Urinary bladder (tissue), 4 donors: ENCODE measurements around the gene PPP3CA. TPM values are rescaled to one million over a fixed set of nuclear protein-coding genes. Genes with fewer than 3 reads are reported as not detected.

Source experiments
- DNase-seq: peaks from one replicate; pipeline ENCODE4 v3.0.0-alpha.2; 2015; ENCODE audit errors: extremely low spot score
- H3K27ac ChIP-seq: one replicate; pipeline ENCODE4 v1.5.1; 2013; ENCODE audit warnings: low read depth, mild to moderate bottlenecking, moderate library complexity
- H3K36me3 ChIP-seq: one replicate; pipeline ENCODE4 v1.6.1; 2013; ENCODE audit warnings: mild to moderate bottlenecking, moderate library complexity; ENCODE audit not compliant: insufficient read depth
- H3K4me1 ChIP-seq: one replicate; pipeline ENCODE4 v1.6.1; 2013; ENCODE audit warnings: mild to moderate bottlenecking, moderate library complexity; ENCODE audit not compliant: insufficient read depth
- H3K4me3 ChIP-seq: one replicate; pipeline ENCODE4 v1.5.1; 2013; ENCODE audit warnings: low read depth, low read length
- WGBS: extraction: QIAGEN DNeasy Blood & Tissue Kit; methylation state at CpG from one replicate; pipeline ENCODE4 v1.1.7; 2013; 5-methylcytosine and 5-hydroxymethylcytosine counted together
- polyA plus RNA-seq: library from polyadenylated mRNA; stranded (reverse); fragments of 200-250 nt; gene quantifications from one replicate; pipeline ENCODE4 v1.2.3, GENCODE V29; 2013
- total RNA-seq: library from RNA; depleted of rRNA; stranded (reverse); fragments of >200 nt; gene quantifications from one replicate; pipeline ENCODE4 v1.2.3, GENCODE V29; 2014
- donor health status: healthy with polysubstance abuse.
- donor health status: healthy.

The PPP3CA gene
- total and polyA plus RNA-seq, 2 donors = 21.2 to 79.8 TPM

DNA sequence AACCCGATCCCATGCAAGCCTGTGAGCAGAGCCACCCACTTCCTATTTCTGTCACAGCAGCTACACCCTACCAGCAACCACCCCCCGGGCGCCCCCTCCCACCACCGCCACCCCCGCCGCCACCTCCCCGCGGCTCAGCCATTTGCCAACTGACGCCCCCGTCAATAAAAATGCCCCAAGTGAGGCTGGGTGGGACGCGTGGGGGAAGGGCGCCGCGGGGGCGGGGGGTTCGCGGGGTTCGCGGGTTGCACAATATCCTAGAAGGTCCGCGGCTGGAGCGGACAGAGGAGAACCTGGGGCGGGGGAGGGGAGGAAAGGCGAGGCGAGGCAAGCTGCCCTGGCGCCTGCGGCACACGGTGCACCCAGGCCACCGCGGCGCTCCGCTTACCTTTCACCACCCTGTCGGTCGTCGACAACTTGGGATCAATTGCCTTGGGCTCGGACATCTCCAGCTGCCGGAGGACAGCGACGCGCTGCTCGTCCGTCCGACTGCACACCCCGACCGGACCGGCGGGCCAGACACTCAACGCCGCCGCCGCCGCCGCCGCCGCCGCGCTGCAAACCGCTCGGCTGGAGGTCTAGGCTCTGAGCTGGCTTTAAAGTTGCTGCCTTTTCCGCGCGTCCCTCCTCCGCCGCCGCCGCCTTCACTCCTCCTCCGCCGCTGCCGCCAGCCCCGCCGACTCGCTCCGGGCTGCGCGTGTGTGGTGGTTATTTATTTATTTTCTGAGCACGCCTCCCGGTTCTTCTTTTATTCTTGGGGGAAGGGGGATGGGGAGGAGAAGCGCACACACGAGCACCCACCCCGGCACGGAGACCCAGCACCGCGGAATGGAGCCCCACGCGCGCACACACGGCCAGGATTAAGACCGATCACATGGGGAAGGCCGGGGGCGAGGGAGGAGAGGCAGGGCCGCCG lies 717 bp downstream of the PPP3CA start:
- no peaks in the 10 kb centered on the region for H3K36me3 ChIP-seq
- peak overlapping the region; percentile 99 for H3K4me3 ChIP-seq
- H3K27ac ChIP-seq = peak overlapping the region; percentile 96
- under 1% methylated on average over 93 of the region's 93 CpGs for WGBS
- H3K4me1 ChIP-seq = no peaks in the 10 kb centered on the region
- DNase-seq = no peak

GRCh38 chr4:101345596-101346350 lies 1.6 kb downstream of the PPP3CA start:
- H3K4me3 ChIP-seq = peak overlapping the region; percentile 99
- WGBS = under 1% methylated on average over 44 of the region's 45 CpGs
- DNase-seq = no peak
- H3K4me1 ChIP-seq = no peaks in the 10 kb centered on the region
- H3K36me3 ChIP-seq = no peaks in the 10 kb centered on the region
- H3K27ac ChIP-seq = peak overlapping the region; percentile 67

DNA sequence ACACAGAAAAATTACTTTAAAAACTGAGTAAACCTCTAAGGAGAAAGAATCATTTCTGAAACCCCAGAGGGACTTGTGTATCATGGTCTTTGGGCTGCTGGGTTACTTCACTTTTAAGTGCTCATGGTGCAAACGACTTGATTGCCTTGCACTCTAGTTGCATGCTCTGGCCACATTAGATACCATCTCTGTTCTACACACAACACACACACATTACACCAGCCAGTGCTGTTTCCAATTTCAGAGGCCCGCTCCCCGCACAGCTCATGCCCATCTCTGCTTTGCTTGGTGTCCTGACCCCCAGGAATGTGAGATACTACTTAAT lies 2.1 kb downstream of the PPP3CA start:
- H3K36me3 ChIP-seq = no peaks in the 10 kb centered on the region
- H3K4me3 ChIP-seq = peak overlapping the region; percentile 99
- no peak overlapping the region for H3K27ac ChIP-seq
- 15% methylated on average over 3 of the region's 3 CpGs for WGBS
- H3K4me1 ChIP-seq = no peaks in the 10 kb centered on the region
- no peak for DNase-seq

- H3K27ac ChIP-seq = no peak overlapping the region
- H3K36me3 ChIP-seq = no peaks in the 10 kb centered on the region
- H3K4me3 ChIP-seq = no peak overlapping the region
- DNase-seq = no peak
- WGBS = 91% methylated on average over 2 of the region's 2 CpGs
- peaks cover 1% of the 10 kb centered on the region for H3K4me1 ChIP-seq
These were observed 8.0 kb downstream of the PPP3CA start for GRCh38 chr4:101339332-101339731.

DNA sequence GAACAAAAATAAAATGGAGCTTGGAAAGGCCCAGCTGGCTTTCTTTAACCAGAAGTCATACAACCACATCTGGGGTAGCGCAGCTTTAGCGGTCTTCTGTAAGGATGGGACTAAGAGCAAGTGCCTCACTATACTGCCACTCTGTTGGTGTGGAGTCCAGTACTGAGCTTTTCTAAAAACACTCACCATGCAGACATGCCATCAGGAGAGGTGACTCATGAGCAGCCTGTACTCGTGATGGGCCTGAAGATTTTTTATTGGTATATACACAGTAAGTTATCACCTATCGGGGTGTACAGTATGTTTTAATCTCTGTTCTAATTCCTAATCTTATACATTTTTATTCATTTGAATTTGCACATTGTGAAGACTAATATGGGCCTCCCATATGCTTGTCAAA lies 9.6 kb downstream of the PPP3CA start:
- H3K36me3 ChIP-seq = no peaks in the 10 kb centered on the region
- peaks cover 1% of the 10 kb centered on the region for H3K4me1 ChIP-seq
- H3K27ac ChIP-seq = no peak overlapping the region
- WGBS = 78% methylated on average over 4 of the region's 4 CpGs
- DNase-seq = no peak
- no peak overlapping the region for H3K4me3 ChIP-seq

DNA sequence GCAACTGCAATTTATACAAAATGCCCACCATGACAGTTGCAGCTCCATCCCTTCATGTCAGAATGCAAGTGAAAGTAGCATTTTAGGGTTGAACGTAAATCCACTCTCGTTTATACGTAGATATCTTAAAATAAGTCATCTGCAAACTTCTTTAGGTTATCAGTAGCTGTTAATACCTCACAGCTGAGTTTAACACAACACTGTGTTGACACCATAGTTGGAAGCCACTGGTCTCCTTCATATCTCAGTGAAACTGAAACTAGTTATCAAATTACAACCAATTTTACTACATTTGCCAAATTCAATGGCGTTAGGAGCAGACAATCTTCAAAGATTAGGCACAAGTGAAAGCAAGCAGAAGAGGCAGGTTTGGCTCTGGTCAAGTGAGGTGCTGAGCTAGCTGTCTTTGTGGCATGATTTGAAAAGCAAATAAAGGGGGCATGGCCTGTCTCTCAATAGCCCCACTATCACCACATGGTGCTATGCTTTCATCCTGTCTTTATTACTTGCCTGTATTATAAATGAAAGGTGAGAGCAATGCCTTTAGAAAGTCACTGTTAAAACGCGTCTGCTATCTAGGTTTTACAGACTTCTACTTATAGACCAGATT lies 12.3 kb downstream of the PPP3CA start:
- Histone ChIP-seq H3K4me3 (no peak overlapping the region), H3K4me1 (peaks cover 1% of the 10 kb centered on the region), H3K27ac (no peak overlapping the region), H3K36me3 (no peaks in the 10 kb centered on the region)
- no peak for DNase-seq
- 67% methylated on average over 6 of the region's 6 CpGs for WGBS

GRCh38 chr4:101332424-101332823 lies 14.9 kb downstream of the PPP3CA start:
- DNase-seq = no peak
- Histone ChIP-seq H3K4me3 (no peak overlapping the region), H3K4me1 (peaks cover 1% of the 10 kb centered on the region), H3K27ac (no peak overlapping the region), H3K36me3 (no peaks in the 10 kb centered on the region)
- WGBS = 86% methylated on average over 4 of the region's 4 CpGs

GRCh38 chr4:101331017-101331416 lies 16.3 kb downstream of the PPP3CA start:
- no peak overlapping the region for H3K27ac ChIP-seq
- WGBS = 90% methylated on average over 1 of the region's 1 CpG
- peaks cover 1% of the 10 kb centered on the region for H3K4me1 ChIP-seq
- DNase-seq = no peak
- no peak overlapping the region for H3K4me3 ChIP-seq
- H3K36me3 ChIP-seq = no peaks in the 10 kb centered on the region

DNA sequence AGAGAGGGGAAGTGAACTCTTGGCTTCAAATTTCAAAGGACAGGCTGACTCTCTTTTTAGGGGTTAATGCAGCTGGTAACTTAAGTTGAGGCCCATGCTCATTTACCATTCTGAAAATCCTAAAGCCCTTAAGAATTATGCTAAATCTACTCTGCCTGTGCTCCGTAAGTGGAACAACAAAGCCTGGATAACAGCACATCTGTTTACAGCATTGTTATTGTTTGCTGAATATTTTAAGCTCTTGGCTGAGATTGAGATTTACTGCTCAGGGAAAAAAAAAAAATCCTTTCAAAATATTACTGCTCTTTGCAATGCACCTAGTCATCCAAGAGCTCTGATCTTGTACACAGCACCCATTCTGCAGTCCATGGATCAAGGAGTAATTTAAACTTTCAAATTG lies 17.7 kb downstream of the PPP3CA start:
- H3K27ac ChIP-seq = no peak overlapping the region
- H3K4me3 ChIP-seq = no peak overlapping the region
- DNase-seq = no peak
- H3K36me3 ChIP-seq = no peaks in the 10 kb centered on the region
- 66% methylated on average over 1 of the region's 1 CpG for WGBS
- no peaks in the 10 kb centered on the region for H3K4me1 ChIP-seq

GRCh38 chr4:101328063-101328602 lies 19.2 kb downstream of the PPP3CA start:
- H3K27ac ChIP-seq = no peak overlapping the region
- no peaks in the 10 kb centered on the region for H3K4me1 ChIP-seq
- DNase-seq = no peak
- H3K36me3 ChIP-seq = no peaks in the 10 kb centered on the region
- 73% methylated on average over 4 of the region's 4 CpGs for WGBS
- H3K4me3 ChIP-seq = no peak overlapping the region

GRCh38 chr4:101326576-101326975 lies 20.8 kb downstream of the PPP3CA start:
- Histone ChIP-seq H3K4me1 (no peaks in the 10 kb centered on the region), H3K4me3 (no peak overlapping the region), H3K36me3 (no peaks in the 10 kb centered on the region), H3K27ac (no peak overlapping the region)
- DNase-seq = no peak
- 83% methylated on average over 1 of the region's 1 CpG for WGBS

DNA sequence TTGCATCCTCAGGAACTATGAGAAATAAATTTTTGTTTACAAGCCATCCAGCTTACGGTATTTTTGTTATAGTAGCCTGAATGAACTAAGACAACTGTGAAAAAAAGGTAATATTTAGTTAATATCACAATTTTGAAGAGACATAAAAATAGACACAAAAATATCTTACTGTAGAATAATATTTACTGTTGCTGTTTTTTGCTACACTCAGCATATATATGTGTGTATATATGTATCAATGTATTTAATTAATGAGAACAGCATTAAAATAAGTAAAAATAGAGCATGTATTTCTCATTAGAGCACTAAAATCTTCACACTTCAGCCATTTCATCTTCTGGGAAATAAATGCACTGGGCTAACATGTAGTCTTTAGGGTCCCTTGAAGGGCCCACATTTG lies 24.6 kb downstream of the PPP3CA start:
- DNase-seq = no peak
- no peaks in the 10 kb centered on the region for H3K4me1 ChIP-seq
- no peaks in the 10 kb centered on the region for H3K36me3 ChIP-seq
- no peak overlapping the region for H3K4me3 ChIP-seq
- no peak overlapping the region for H3K27ac ChIP-seq
- 99% methylated on average over 1 of the region's 1 CpG for WGBS

DNA sequence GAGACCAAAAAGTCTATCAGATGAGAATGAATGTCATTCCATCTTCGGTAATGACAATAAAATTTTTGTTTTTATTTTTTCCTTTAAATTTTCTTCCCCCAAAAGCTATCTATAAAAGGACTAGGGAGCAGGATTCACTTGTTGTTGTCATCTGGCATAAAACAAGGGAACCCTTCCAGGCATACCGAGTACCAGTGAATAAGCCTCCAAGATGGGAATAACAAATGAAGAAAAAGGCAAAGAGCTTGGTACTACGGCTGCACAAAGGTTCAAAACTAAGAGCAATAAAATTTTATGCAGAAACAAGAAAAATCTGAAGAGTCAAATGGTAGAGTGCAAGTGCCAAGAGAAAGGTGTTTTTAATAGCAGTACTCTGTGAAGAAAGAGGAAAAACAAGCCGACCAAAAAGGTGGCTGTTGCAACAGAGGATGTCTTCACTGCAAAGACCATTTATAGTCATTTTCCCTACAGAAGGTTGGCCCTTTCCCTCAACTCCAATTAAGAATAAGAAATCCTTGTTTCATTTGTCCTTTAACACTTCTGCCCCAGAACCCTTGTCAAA lies 25.8 kb downstream of the PPP3CA start:
- no peaks in the 10 kb centered on the region for H3K36me3 ChIP-seq
- no peak overlapping the region for H3K27ac ChIP-seq
- no peak for DNase-seq
- H3K4me3 ChIP-seq = no peak overlapping the region
- H3K4me1 ChIP-seq = no peaks in the 10 kb centered on the region
- WGBS = 53% methylated on average over 4 of the region's 4 CpGs
